ENCODE measurements around the gene RRAS2.

RRAS2 gene

DNA sequence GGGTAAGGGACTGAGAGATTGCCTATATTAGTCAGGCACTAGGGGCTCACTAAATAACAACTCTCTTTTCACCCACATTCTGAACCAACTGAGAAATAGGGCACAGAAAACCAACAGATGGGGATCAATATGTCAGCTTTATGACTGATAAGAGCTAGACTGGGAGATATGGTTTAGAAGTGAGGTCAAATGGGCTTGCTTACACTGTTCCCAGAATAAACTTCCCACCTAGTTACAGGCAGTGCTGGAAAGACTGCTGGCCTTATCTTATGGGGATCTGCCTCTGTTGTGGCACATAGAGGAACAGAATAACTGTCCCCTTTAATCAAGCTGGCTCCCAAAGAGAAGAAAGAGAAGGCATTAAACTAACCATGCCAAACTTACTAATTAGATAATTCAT is 10.6 kb upstream of the RRAS2 start:
- DNase-seq, result no peak
- TF ChIP-seq, protein P1, sequence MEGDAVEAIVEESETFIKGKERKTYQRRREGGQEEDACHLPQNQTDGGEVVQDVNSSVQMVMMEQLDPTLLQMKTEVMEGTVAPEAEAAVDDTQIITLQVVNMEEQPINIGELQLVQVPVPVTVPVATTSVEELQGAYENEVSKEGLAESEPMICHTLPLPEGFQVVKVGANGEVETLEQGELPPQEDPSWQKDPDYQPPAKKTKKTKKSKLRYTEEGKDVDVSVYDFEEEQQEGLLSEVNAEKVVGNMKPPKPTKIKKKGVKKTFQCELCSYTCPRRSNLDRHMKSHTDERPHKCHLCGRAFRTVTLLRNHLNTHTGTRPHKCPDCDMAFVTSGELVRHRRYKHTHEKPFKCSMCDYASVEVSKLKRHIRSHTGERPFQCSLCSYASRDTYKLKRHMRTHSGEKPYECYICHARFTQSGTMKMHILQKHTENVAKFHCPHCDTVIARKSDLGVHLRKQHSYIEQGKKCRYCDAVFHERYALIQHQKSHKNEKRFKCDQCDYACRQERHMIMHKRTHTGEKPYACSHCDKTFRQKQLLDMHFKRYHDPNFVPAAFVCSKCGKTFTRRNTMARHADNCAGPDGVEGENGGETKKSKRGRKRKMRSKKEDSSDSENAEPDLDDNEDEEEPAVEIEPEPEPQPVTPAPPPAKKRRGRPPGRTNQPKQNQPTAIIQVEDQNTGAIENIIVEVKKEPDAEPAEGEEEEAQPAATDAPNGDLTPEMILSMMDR (IDR thresholded peaks at IDR 0.05; ENCODE audit: low read depth, low read length, missing control alignments), result no peak
- in situ Hi-C loops (cut with HindIII; ENCODE audit: low pct_ligation_motif_present, low sequenced_read_pairs), result no loop called here
- Histone ChIP-seq H3K27ac (no peak overlapping the region), H3K36me3 (replicated peaks) (no peaks in the 10 kb centered on the region), H3K4me3 (ENCODE audit: low read depth, low read length) (no peak overlapping the region), H3K27me3 (replicated peaks) (no peaks in the 10 kb centered on the region)

DNA sequence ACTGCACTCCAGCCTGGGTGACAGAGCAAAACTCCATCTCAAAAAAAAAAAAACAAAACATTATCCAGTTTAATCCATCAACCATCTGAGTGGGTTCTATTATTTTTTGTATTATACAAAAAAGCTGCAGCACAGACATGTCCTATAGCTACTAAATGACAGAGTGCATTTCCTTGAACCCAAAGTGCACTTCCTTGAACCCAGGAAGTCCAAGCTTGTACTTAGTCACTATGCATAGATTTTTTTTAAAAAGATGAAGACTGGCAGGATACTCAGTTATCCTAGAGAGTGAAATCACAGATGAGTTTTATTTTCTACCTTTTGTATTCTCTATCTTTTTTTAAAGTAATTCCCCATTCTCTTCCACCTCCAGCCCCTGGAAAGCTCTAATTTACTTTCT is 8.0 kb upstream of the RRAS2 start:
- no peaks in the 10 kb centered on the region for H3K36me3 ChIP-seq (replicated peaks)
- in situ Hi-C loops (cut with HindIII; ENCODE audit: low pct_ligation_motif_present, low sequenced_read_pairs), result no loop called here
- no peak for DNase-seq

DNA sequence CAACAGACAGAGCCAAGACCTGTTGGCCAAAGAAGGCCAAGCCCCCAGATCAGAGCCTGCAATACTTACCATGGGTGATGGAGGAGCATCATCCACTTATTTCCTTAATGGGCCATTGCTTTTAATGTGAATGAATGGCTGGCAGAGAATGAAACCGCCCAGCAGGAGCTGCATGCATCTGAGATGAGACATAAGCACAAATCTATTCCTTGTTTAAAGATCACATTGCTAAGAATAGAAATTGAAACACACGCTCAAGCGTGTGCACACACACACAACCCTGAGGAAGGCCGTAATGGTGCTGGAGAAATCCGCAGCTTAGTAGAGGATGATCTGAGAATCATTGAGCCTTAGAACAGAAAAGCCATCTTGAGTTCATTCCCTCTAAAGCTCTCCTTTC is 5.3 kb upstream of the RRAS2 start:
- in situ Hi-C loops (cut with HindIII; ENCODE audit: low pct_ligation_motif_present, low sequenced_read_pairs), result no loop called here
- H3K27me3 ChIP-seq (replicated peaks), result no peaks in the 10 kb centered on the region
- no peak overlapping the region for H3K4me3 ChIP-seq (ENCODE audit: low read depth, low read length)
- no peak overlapping the region for H3K27ac ChIP-seq
- TF ChIP-seq, protein P1 (IDR thresholded peaks at IDR 0.05; ENCODE audit: low read depth, low read length, missing control alignments), result no peak
- peak; percentile 54 for DNase-seq
- no peaks in the 10 kb centered on the region for H3K36me3 ChIP-seq (replicated peaks)

More for the DNA sequence above, 8.0 kb upstream of the RRAS2 start:
- H3K27me3 ChIP-seq (replicated peaks), result no peaks in the 10 kb centered on the region
- TF ChIP-seq, protein P1 (IDR thresholded peaks at IDR 0.05; ENCODE audit: low read depth, low read length, missing control alignments), result no peak
- no peak overlapping the region for H3K4me3 ChIP-seq (ENCODE audit: low read depth, low read length)
- no peak overlapping the region for H3K27ac ChIP-seq

DNA sequence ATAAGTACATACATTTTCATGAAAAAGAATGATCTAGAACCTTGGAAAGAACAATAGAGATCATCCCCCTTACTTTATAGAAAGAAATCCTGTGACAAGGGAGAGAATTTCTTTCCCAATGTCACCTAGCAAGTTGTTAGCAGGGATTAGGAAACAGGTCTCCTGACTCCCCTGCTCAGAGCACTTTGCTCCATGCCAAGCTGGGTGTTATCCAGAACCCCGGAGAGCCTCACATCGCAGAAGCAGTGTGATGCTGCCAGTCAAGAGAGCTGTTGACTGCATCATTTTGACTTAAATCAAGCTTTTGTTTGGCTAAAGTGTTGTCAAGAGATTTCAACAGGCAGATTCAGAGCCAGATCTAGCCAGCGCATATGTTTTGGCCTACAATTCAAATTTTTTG is 3.6 kb upstream of the RRAS2 start:
- H3K27ac ChIP-seq, result no peak overlapping the region
- in situ Hi-C loops (cut with HindIII; ENCODE audit: low pct_ligation_motif_present, low sequenced_read_pairs), result no loop called here
- H3K4me3 ChIP-seq (ENCODE audit: low read depth, low read length), result no peak overlapping the region
- TF ChIP-seq, protein P1 (IDR thresholded peaks at IDR 0.05; ENCODE audit: low read depth, low read length, missing control alignments), result no peak
- H3K27me3 ChIP-seq (replicated peaks), result no peaks in the 10 kb centered on the region
- no peak for DNase-seq
- peaks cover 4% of the 10 kb centered on the region for H3K36me3 ChIP-seq (replicated peaks)

DNA sequence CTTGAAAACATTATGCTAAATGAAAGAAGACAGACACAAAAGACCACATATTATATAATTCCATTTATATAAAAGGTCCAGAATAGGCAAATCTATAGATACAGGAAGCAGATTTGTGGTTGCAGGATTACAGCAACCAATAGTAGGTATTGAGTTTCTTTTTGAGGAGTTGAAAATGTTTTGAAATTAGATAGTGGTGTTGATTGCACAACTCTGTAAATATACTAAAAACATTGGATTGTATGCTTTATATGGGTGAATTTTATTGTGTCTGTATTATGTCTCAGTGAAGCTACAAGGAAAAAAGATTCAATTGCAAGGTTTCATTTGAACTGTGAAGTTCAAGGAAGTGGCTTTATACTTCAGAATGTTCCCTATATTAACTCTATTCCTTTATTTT is 3.0 kb upstream of the RRAS2 start:
- TF ChIP-seq, protein P1 (IDR thresholded peaks at IDR 0.05; ENCODE audit: low read depth, low read length, missing control alignments), result no peak
- in situ Hi-C loops (cut with HindIII; ENCODE audit: low pct_ligation_motif_present, low sequenced_read_pairs), result no loop called here
- Histone ChIP-seq H3K27ac (no peak overlapping the region), H3K36me3 (replicated peaks) (peaks cover 4% of the 10 kb centered on the region), H3K4me3 (ENCODE audit: low read depth, low read length) (no peak overlapping the region), H3K27me3 (replicated peaks) (no peaks in the 10 kb centered on the region)
- DNase-seq, result no peak

DNA sequence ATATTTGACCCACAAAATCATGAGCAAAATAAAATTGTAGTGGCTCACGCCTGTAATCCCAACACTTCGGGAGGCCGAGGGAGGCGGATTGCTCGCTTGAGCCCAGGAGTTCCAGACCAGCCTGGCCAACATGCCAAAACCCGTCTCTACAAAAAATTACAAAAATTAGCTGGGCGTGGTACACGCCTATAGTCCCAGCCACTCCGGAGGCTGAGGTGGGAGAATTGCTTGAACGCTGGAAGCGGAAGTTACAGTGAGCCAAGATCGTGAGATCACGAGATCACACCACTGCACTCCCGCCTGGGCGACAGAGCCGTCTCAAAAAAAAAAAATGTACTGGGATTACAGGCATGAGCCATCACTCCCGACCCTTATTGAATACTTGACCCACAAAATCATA is 2.0 kb upstream of the RRAS2 start:
- Histone ChIP-seq H3K27ac (no peak overlapping the region), H3K4me3 (ENCODE audit: low read depth, low read length) (no peak overlapping the region), H3K36me3 (replicated peaks) (peaks cover 7% of the 10 kb centered on the region), H3K27me3 (replicated peaks) (no peaks in the 10 kb centered on the region)
- in situ Hi-C loops (cut with HindIII; ENCODE audit: low pct_ligation_motif_present, low sequenced_read_pairs), result no loop called here
- TF ChIP-seq, protein P1 (IDR thresholded peaks at IDR 0.05; ENCODE audit: low read depth, low read length, missing control alignments), result no peak
- no peak for DNase-seq
